ENCODE measurements around the gene FN3K.
A peak's percentile ranks its signal among the peaks of the same experiment; 100 is the strongest.
"Not testable (repeated sequence)": the region's sequence is repeated elsewhere in the genome, so short reads cannot be mapped to it uniquely, and the experiment has no call there.

Gene FN3K

DNA sequence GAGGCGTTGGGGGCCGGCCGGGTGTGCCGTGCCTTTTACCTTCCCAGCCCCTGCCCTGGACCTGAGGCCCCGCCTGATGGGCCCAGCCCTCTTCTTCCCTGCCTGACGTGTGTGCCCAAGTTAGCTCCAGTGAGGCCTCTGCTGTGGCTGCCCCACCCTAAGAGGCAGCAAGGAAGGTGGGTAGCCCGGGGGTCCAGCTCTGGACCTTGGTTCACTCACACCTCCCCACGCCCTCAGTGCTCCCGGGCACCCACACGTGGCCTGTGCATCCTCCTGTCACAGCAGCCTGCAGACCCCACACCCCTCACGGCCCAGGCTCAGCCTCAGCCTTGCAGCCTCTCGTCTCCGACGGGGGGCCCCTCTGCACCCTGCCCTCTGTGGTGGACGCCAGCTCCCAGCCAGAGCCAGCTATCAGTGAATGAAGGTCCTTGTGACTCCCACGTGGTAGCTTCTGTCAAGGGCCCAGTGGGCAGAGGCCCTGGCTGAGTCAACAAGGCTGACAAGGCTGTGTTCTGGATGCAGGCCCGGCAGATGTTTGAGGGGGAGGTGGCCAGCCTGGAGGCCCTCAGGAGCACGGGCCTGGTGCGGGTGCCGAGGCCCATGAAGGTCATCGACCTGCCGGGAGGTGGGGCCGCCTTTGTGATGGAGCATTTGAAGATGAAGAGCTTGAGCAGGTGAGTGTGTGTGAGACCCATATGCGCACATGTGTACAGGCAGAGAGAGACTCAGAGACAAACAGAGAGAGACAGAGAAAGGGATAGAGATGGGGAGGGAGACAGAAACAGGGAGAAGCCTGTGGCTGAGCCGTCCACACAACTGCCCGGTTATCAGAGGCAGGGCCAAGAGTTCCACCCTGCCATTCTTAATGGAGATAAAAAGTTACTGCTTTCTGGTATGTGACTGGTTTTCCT is 2.8 kb downstream of the FN3K start:
- no peak for DNase-seq (ENCODE audit: low read depth)

DNA sequence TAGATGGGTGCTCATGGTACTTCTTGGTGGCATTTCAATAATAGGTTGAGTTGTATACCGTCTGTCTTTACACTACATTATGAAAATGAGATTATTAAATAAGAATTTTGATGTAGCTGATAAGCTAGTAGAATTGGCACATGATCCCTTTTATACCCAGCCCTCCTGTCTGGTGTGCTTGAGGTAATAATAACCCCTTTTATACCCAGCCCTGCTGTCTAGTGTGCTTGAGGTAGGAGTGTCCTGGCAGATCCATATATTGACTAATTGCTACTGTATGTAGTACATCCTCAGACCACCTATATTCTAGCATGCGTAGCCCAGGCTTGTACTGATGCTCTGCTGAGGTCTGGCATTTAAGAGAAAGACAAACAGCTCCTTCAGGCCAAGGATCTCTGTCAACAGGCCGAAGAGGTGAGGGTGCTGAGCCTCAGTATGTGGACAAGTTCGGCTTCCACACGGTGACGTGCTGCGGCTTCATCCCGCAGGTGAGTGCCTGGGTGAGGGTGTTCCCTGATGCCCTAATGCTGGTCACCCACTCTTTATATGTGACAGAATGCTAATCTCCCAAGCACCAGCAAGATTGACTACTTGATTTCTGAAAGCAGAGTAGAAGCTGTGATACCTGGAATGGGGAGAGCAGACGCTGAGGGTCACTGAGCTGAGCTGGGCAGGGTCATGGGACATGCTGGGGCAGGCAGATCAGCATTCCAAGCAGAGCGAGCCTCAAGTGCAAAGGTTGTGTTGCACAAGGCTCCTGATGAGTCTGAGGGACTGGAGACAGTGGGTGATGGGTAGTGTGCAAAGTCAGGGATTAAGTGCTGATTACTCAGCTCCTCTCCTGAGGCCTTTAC is 5.7 kb downstream of the FN3K start:
- DNase-seq (ENCODE audit: low read depth): peak; percentile 36

DNA sequence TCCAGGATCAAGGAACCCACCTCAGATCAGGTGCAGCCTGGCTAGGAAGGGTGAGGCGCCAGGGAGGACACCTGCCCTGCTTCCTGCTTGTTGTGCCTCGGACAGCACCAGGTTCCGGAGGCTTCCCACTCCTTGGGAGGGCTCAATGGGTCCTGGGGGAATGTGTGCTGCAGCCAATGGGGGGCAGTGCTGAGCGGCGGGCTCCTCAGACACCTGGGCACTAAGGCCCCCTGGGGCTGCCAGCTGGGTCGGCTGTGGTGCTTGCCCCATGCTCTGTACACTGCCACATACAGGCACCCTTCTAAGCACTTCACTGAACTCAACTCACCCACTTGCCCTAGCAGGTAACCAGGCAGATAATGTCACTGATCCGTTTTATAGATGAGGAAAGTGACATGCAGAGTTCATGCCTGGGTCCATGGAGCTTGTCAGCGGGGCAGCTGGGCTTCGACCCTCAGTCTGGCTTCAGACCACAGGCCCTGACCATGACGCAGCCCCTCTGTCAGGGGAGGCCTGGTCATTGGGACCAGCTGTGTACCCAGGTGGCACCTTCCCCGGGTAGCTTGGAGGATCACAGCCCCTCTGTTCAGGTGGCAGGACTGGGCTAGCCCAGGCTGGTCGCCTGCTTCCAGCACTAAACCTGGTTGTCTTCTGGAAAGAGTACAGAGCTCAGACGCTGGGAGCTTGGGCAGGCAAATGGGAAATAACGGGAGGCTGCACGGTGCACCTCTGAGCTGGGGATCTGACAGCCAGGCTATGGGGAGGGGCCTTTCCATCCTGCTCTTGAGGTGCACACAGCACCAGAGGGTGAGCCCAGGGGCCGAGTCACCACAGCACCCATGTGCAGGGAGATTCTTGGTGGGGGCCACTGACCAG is 8.2 kb downstream of the FN3K start:
- DNase-seq (ENCODE audit: low read depth): no peak

DNA sequence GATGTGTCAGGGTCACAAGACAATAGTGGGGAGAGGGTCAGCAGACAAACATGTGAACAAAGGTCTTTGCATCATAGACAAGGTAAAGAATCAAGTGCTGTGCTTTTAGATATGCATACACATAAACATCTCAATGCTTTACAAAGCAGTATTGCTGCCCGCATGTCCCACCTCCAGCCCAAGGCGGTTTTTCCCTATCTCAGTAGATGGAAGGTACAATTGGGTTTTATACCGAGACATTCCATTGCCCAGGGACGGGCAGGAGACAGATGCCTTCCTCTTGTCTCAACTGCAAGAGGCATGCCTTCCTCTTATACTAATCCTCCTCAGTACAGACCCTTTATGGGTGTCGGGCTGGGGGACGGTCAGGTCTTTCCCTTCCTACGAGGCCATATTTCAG is 9.3 kb downstream of the FN3K start:
- DNase-seq (ENCODE audit: low read depth): not testable (repeated sequence)

DNA sequence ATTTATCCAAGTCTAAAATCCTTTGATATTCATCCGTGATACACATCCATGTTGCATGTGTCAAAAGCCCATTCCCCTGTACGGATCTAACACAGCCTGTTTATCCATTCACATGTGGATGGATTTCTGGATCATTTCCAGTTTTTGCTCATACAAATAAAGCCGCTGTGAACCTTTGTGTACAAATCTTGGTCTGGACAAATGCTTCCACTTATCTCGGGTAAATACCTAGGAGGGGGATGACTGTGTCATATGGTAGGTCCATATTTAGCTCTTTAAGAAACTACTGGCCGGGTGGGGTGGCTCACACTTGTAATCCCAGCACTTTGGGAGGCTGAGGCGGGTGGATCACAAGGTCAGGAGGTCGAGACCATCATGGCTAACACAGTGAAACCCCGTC is 10.1 kb downstream of the FN3K start:
- DNase-seq (ENCODE audit: low read depth): no peak

DNA sequence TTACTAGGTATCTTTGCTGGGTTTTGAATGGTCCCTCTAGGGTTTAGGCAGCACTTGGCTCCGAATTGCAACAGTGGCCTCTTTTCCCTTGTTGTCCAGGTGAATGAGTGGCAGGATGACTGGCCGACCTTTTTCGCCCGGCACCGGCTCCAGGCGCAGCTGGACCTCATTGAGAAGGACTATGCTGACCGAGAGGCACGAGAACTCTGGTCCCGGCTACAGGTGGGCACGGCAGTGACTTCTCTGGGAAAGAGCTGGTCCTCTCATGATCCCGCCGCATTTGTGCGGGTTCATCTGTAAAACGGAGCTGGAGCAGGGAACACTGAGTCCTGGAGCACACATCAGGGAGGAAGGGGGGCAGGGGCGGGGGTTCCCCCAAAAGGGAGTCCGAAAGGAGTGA is 13.3 kb downstream of the FN3K start:
- no peak for DNase-seq (ENCODE audit: low read depth)

DNA sequence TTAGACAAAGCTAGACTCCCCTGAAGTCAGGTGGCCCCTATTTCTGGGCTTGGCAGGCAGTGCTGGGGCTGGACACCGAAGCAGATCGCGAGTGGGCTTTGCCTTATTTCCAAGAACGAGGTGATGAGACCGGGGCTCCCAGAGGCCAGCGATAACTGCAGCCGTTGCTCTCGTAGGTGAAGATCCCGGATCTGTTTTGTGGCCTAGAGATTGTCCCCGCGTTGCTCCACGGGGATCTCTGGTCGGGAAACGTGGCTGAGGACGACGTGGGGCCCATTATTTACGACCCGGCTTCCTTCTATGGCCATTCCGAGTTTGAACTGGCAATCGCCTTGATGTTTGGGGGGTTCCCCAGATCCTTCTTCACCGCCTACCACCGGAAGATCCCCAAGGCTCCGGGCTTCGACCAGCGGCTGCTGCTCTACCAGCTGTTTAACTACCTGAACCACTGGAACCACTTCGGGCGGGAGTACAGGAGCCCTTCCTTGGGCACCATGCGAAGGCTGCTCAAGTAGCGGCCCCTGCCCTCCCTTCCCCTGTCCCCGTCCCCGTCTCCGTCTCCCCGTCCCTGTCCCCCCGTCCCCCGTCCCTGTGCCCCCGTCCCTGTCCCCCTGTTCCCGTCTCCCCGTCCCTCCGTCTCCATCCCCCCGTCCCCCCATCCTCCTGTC is 15.0 kb downstream of the FN3K start:
- no peak for DNase-seq (ENCODE audit: low read depth)

DNA sequence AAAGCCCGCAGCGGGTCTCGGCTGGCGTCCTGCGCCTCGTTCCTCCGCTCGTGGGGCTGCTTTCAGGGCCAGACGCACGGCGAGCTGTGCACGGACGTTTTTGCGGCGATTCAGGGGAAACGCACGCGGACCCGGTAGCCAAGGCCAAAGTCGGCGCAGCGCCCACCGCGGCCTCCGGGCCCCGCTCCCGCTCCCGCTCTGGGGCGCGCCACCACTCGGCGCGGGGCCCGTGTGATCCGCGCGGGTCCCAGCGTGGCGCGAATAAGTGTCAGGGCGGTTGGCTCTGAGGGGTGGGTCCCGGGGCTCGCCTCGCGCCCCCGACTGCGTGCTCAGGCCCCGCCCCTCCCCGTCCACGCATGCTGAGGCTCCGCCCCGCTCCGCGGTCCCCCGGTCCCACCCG is 15.8 kb downstream of the FN3K start:
- DNase-seq (ENCODE audit: low read depth): peak; percentile 18

DNA sequence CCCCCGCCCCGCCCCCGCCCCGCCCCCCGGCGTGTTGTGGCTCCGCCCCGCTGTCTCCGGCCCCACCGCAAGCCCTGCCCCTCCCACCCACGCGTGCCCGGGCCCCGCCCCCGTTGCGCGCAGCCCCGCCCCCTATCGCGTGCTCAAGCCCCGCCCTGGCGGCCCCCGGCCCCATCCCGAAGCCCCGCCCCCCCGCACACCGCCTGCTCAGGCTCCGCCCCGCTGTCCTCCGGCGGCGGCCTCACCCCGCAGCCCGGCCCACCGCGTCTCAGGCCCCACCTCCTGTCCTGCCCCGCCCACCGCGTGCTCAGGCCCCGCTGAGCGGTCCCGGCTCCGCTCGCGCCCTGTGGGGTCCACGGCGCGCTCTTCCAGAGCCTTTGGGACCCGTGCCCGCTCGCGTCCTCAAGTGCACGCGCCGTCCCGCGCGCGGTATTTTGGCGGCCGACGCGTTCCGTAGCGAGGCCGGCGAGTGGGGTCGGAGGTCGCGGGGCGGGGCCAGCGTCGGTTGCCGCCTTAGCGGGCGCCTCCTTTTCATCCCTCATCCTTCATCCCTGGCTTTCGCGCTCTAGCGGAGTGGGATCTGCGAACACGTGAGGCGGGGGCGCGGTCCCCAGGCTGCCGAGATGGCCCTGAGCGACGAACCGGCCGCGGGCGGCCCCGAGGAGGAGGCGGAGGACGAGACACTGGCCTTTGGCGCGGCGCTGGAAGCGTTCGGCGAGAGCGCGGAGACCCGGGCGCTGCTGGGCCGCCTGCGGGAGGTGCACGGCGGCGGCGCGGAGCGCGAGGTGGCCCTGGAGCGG is 16.4 kb downstream of the FN3K start, which contains the start of gene TBCD:
Gene TBCD, plus strand, starts transcription at position 495 of the 800 bp plus-strand sequence. Its CDS starts 129 bp downstream, at position 624.
- peak; percentile 84 for DNase-seq (ENCODE audit: low read depth)

DNA sequence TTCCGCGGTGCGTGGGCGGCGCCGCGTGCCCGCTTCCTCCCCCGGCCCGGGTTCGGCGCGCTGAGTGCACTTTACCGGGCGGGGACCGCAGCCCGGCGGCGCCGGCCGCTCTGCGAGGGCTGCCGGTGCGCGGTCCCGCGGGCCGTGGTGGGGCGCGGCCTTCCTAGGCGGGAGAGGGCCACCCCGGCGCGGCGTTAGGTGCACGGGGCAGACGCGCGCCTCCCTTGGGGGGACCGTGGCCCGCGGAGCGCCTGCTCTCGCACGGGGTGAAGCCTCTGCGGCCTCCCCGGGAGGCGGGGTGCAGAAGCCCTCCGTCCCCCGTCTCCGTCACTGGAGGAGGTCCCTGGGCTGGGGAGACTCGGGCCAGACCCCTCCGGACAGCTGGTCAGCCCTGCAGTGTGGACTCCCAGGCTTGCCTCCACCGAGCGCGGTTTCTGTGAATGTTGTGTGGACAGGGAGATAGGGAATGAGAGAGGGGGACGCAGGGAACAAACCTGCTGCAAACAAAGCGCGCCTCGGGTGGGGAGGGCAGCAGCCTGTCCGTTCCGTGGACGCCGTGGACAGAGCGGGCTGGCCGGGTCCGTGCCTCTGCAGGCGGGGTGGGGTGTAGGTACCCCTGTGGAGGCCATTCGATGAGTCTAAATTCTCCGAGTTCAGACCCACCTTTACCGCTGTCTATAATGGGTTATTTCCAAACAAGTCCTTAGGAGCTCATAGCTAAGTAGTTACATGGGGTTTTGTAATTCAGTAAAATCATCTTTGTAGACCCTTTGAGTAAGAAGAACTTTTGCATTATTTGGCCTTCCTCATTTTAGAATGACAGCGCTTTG is 17.2 kb downstream of the FN3K start:
- DNase-seq (ENCODE audit: low read depth): peak; percentile 21

DNA sequence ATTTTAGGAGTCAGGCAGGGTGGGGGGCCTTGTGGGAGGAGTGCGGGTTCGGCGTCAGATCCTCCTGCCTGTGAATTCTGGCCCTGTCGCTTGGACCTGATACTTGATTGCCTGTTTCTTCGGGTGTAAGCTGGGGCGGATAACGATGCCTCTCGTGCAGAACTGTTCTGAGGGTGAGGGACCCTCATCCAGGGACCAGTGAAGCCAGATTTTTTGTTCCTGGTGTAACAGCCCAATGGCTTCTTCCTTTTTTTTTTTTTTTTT is 17.7 kb downstream of the FN3K start:
- no peak for DNase-seq (ENCODE audit: low read depth)

DNA sequence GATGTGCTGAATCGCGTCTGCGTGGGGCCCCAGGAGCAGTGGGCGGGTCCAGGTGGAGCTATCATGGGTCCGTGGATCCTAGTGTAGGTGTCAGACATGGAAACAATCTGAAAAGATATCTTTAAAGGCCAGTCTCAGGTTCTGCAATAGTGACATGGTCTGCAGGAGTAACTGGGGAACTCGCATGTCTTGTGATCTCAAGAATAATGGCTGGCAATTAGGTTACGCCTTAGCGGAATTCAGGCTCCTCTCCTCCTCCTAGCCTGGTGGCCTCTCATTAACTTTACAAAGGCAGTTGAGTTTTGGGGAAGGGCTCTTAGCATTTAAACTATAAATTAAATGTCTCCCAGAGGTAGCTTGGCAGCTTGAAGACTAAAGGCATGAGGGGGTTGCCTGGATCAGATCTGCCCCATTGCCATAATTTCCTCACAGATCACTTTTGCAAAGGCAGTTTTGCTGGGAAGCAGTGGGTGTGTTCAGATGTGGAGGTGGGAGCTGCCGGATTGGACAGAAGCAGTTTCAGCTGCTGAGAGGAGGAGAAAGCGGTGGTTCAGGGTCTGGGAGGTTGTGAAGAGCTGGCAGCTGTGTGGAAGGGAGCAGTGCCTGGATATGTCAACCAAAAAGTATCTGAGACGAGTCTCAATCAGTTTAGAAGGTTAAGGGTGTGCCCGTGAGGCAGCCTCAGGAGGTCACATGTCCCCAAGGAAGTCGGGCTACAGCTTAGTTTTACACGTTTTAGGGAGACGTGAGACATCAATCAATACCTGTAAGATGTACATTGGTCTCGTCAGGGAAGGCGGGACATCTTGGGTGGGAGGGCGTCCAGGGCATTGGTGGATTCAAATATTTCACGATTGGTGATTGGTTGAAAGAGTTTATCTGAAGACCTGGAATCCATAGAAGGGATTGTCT is 19.1 kb downstream of the FN3K start:
- peak; percentile 31 for DNase-seq (ENCODE audit: low read depth)

DNA sequence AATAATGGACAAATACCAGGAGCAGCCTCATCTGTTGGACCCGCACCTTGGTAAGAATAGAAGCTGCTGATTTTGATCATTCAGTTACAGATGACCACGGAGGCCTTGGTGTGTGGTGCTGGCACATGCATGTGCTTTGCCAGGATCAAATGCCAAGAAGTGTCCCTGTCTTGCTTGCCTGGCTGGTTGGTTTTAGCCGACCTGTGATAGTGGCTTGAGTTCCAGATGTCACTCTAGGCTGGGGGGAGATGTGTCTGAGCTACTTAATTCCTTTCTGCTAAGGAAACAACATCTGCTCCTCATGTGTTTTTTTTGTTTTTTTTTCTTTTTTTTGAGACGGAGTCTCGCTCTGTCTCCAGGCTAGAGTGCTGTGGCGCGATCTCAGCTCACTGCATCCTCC is 20.8 kb downstream of the FN3K start:
- DNase-seq (ENCODE audit: low read depth): no peak

DNA sequence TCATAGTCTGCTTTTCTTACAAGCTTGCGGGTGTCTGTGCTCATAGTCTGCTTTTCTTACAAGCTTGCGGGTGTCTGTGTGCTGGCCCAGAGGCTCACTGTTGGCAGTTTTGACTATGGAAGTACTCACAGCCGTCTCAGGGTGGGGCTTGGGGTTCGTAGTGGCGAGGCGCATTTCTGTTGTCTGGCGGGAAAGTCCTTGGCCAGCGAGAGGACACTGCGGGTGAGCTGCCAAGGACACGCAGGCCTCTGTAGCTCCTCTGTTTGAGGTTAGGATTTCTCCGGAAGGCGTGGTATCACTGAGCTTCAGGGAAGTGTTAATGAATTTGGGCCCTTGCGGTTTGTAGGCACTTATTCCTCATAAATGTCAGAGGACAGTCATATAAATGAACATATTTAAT is 30.0 kb downstream of the FN3K start:
- no peak for DNase-seq (ENCODE audit: low read depth)

DNA sequence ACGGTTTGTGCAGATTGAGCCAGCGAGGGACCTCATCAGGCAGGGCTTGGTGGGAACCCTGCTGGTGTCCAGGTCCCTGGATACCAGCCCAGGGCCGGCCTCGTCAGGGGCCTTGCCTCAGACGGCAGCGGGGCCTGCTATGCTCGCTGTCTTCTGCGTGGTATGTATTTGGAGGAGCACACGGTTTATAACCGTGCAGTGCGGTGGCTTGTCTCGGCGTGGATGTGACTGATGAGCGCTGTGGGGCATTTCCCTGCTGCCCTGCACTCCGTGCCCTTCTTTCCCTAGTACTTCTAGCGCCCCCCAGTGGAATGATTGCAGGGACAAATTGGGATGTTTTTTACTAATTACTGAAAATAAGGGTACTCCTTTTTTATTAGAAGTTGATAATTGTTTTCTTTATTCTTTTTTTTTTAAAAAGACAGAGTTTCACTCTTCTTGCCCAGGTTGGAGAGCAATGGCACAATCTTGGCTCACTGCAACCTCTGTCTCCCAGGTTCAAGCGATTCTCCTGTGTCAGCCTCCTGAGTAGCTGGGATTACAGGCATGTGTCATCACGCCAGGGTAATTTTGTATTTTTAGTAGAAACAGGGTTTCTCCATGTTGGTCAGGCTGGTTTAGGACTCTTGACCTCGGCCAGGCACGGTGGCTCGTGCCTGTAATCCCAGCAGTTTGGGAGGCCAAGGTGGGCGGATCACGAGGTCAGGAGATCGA is 31.8 kb downstream of the FN3K start:
- DNase-seq (ENCODE audit: low read depth): peak; percentile 56

DNA sequence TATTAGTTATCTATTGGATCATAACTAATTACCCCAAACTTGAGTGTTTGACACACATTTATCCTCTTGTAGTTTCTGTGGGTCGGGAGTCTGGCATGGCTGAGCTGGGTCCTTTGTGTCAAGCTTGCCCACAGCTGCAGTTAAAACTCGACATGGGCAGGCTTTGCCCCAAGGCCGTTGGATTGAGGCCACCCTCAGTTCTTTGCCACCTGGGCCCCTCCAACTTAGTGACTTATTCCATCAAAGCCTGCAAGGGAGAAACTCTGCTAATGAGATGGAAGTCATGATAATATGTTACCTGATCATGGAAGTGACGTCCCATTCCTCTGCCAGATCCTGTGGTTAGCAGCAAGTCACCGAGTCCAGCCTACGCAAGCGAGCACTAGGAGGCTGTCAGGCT is 33.6 kb downstream of the FN3K start:
- DNase-seq (ENCODE audit: low read depth): no peak

DNA sequence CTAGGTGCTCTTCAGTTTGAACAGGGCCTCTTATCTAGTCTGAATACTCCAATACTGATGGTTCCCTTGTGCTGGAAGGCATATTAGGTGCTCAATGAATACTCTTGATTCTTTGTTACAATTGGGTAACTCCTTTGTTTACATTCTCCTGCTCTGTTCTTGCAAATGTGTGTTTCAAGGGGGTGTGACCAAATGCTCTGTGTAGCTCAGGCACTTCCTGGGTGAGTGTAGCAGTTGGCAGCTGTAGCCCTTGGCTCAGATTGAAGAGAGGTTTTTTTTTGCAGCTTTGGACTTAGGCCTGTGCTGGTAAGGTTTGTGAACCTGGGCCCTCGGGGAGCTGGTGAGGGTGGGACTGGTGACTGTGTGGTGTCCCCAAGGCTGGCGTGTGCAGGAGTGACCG is 36.6 kb downstream of the FN3K start:
- DNase-seq (ENCODE audit: low read depth): peak; percentile 94

DNA sequence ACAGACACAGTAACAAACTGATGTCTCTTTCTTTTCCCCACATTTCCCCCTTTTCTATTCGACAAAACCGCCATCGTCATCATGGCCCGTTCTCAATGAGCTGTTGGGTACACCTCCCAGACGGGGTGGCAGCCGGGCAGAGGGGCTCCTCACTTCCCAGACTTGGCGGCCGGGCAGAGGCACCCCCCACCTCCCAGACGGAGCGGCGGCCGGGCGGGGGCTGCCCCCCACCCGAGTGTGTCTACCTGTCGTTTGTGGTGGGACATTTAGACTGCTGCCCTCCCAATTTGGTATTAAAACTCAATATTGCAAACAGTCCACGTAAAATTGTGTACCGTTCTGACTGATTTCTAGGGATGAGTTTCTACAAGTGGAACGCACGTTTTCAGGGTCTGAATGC is 39.0 kb downstream of the FN3K start:
- not testable (repeated sequence) for DNase-seq (ENCODE audit: low read depth)
